HG03558 (cell line): ENCODE measurements around the gene SSU72.

Experiments used
- ATAC-seq: cut with Tn5 transposase; IDR thresholded peaks from one replicate; pipeline ENCODE4 v1.9.1; 2021; ENCODE audit warnings: moderate number of reproducible peaks; ENCODE audit not compliant: unreplicated experiment; ENCODE audit errors: extremely low read depth

SSU72 gene

GRCh38 chr1:1574721-1575537 is at the start of gene SSU72:
Gene SSU72, minus strand, starts transcription at chr1:1574863. Its CDS starts 306 bp downstream, at chr1:1574557.
- peak; percentile 49 for ATAC-seq

- ATAC-seq: no peak
Observed at GRCh38 chr1:1623631-1624442, 49.2 kb upstream of the SSU72 start.

DNA sequence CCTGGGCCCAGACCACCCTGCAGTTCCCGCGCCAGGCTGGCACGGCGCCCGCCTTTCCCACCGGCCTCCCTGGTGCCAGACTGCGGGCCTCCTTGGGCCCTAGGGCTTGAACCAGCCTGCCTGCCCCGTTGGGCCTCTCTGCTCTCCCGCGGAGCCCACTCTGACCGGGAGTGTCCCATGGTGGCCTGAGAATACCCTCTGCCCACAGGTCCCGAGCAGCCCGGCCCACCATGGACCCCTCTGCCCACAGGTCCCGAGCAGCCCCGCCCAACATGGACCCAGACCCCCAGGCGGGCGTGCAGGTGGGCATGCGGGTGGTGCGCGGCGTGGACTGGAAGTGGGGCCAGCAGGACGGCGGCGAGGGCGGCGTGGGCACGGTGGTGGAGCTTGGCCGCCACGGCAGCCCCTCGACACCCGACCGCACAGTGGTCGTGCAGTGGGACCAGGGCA is 48.5 kb upstream of the SSU72 start:
- ATAC-seq: no peak

DNA sequence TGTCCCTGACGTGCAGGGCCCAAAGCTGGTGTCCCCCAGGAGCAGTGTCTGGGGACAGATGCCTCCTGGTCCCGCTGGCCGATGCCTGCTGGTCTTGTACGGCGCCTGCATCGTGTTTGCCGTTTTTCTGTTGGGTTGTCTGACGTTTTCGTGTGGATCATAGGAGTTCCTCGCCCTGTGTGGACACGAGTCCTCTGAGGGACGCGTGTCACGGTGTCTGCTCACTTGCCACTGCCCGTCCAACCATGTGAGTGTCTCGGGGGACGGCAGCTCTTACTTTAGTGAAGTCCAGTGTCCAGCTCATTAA is 48.1 kb upstream of the SSU72 start:
- no peak for ATAC-seq

GRCh38 chr1:1622010-1622787 is 47.5 kb upstream of the SSU72 start:
- ATAC-seq: no peak

DNA sequence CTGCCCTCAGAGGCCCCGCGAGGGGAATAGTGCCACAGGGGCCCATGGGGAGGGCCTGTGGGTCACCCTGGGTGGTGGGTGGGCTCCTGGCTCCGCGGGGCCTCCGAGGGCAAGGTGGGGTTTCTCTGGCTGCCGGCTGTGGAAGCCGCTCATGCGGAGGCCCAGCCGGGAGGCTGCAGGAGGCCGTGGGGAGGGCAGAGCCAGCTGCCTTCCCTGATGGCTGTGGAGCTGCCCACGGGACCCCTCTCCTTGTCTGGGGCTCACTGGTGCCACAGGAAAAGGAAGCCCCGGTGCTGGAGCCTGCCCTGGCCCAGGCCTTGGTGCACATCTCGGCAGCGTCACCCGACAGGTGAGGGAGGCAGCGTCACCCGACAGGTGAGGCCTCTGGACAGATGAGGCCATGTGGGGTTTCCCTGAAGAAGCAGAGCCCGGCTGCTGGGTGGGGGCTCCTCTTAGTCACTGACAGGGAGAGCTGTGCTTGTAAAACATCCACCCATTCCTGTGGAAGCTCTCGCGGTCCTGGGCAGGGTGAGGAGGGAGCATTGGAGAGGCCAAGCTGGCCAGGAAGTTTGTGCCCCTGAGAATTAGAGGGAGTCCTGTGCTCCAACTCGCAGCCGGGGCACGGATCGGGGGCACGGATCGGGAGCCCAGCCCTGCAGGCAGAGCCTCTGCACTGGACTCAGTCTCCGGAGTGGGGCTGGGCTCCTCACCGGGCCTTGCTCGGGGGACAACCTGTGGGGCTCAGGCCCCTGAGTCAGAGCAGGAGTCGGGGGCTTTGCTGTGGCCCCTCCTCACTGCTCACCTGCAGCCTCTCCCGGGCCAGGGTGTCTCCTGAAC is 46.7 kb upstream of the SSU72 start:
- no peak for ATAC-seq

DNA sequence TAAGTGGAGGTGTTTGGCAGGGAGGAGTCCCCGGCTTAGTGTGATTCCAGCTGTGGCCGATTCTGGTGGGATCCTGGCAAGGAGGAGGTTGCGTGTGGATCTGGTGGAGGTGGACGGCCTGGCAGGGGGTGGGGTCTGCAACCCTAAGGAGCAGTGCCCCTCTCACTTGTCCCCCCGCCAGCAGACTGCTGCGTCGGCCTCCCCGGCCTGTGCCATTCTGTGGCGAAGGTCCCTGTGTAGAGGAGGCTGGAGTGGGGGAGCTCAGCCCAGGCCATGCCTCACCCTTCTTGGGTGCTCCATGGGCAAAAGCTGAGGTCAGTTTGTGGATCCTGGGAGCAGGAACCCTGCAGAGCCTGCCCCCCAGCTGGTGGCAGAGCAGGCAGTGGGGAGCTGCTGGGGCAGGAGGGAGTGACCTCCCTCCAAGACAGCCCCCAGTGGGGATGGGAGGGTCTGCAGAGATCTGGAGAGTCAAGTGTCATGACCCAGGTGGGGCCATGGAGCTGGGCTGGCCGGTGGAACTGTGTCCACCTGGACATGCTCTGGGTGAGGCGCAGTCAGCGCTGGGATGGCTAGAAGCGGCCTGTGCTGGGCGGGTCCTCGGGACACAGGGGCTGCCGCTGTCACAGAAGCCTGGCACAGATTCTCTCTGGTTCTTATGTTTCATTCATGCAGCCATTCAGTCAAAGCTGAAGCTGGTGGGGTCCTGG is 45.9 kb upstream of the SSU72 start:
- no peak for ATAC-seq

GRCh38 chr1:1619917-1620361 is 45.3 kb upstream of the SSU72 start:
- no peak for ATAC-seq

GRCh38 chr1:1618396-1619068 is 43.9 kb upstream of the SSU72 start:
- ATAC-seq: no peak

DNA sequence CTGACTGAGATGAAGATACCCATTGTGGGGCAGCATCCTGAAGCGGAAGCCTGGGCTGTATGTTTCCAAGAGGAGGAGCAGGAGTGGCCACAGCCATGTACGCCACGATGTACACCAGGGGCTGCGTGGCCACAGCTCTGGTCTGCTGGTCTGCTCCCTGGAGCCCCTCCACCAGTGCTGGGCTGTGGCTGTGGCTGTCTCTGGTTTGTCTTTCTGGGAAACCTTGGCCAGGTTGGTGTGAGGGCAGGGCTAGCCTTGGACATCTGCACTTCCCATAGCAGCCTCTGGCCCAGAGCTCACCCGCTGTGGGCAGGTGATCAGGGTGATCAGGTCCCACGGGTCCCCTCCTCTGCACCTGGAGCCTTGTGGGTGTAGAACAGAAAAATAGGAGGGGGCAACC is 43.3 kb upstream of the SSU72 start:
- no peak for ATAC-seq

- no peak for ATAC-seq
Observed at GRCh38 chr1:1617516-1617915, 42.9 kb upstream of the SSU72 start.

DNA sequence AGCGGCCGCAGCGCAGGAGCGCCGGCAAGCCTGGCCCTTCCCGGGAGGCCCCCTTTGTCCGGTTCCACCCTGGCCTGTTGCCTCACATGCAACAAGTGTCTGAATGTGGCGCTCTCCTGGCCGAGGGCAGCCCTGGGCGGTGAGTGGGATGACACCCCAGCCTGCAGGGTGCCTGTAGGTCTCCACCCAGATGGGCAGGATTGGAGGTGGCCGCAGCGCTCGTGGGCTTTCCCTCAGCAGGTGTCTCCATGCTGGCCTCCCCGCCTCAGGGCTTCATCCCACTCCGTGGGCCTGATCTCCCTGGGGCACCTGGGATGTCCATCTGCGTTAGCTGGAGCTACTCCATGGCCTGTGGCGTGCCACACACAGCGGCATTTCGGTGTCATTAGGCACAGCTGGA is 42.2 kb upstream of the SSU72 start:
- ATAC-seq: no peak

- ATAC-seq: peak; percentile 20
Observed at GRCh38 chr1:1616045-1616790, 41.6 kb upstream of the SSU72 start.

DNA sequence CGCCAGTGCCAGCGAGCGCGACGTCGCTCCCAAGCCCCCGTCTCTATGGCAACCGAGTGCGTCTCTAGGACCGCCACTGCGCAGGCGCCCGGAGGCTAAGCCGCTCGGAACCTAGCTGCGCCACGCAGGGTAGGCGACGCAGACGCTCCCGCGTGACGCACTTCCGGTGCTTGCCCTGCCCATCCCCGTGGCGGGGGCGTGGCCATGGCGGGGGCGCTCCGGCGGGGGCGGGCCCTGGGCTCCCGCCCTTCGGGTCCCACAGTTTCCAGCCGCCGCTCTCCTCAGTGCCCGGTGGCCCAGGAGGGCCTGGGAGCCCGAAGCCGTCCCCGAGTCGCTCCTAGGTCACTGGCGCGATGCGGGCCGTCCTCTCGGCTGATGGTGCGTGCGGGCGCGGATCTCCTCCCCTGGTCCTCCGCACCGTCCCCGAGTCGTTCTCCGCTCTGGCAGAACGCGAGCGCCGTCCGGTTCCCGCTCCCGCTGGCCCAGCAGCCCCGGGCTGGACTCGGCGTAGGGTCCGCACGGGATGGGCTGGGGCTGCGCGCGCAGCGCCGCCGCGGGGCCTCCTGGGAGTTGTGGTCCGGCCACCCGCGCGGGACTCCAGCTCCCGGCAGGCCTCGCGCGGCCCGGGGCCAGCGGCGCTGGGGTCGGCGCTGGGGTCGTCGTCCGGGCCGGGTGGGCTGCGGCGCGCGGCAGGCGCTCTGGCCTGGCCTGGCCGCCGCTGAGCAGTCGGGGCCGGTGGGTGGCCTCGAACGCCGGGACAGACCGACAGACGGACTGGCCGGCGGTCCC is 40.8 kb upstream of the SSU72 start, which contains the start of gene MIB2:
TSS of gene MIB2 (plus strand) at position 245 of the 789 bp plus-strand sequence. CDS start 7,953 bp downstream, outside the sequence.
- ATAC-seq: peak; percentile 62

DNA sequence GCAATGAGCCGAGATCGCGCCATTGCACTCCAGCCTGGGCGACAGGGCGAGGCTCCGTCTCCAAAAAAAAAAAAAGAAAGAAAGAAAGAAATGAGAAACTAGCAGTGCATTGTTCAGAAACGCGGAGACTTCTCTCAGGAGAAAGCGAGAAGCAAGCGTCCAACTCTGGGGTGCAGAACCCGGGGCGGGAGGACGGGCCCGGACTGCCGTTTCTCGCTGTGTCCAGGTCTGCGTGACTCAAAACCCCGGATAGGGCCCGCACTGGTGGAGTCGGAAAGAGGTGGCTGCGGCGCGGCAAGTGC is 40.2 kb upstream of the SSU72 start:
- ATAC-seq: no peak

GRCh38 chr1:1614204-1614953 is 39.7 kb upstream of the SSU72 start:
- ATAC-seq: no peak
